Upper lobe of left lung (tissue), 4 donors: ENCODE data around the gene ZCCHC24.

Source experiments
- CTCF ChIP-seq, 6 experiments: fragments of 450-650 bp in 4 of 6; fragments of 200-600 bp in 2 of 6; sonication (generic) in 2 of 6; IDR thresholded peaks; one replicate each; pipeline ENCODE4 v1.5.1; 2016 to 2019; ENCODE audit warnings: antibody characterized with exemption in 6 of 6
- POLR2A ChIP-seq, 4 donors: fragments of 450-650 bp; IDR thresholded peaks; one replicate each; pipeline ENCODE4 v1.5.1; 2016 to 2017; ENCODE audit warnings: antibody characterized with exemption in 4 of 4, mild to moderate bottlenecking in 2 of 4

GRCh38 chr10:79409038-79409725 is 36.2 kb downstream of the ZCCHC24 start:
- TF ChIP-seq POLR2A (IDR thresholded peaks at IDR 0.05) (no peak), CTCF (IDR thresholded peaks at IDR 0.05) (no peak)
